ENCODE data around the gene ITLN1.

DNA sequence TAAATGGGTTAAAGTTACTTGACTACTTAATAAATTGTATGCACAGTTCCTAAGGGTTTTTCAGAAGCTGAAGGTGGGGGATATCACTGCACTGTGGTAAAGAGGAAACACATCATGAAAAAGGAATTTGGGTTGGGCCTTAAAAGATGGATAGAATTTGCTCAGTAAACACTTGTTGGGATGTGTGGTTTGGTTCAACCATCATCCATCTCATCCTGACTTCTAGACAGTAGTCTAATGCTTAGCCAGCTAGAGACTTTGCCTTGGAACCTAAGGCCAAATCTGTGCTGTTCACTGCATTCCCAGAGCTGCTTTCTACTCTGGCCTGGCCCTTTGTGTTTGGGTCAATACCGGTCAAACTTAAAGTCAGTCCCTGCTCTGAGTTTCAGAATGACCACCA lies 58.4 kb downstream of the ITLN1 start:
- TF ChIP-seq CTCF (conservative IDR thresholded peaks at IDR 0.05), result no peak
- no peak for TF ChIP-seq ZFX (IDR thresholded peaks at IDR 0.05)

Data from C4-2B (cell line).